ENCODE results near the gene CDH24. TPM values are rescaled to one million over a fixed set of nuclear protein-coding genes. Genes with fewer than 3 reads are reported as not detected.

Gene CDH24
- total and polyA plus RNA-seq, 12 donors, result 0.57 to 9.1 (median 1.6) TPM

DNA sequence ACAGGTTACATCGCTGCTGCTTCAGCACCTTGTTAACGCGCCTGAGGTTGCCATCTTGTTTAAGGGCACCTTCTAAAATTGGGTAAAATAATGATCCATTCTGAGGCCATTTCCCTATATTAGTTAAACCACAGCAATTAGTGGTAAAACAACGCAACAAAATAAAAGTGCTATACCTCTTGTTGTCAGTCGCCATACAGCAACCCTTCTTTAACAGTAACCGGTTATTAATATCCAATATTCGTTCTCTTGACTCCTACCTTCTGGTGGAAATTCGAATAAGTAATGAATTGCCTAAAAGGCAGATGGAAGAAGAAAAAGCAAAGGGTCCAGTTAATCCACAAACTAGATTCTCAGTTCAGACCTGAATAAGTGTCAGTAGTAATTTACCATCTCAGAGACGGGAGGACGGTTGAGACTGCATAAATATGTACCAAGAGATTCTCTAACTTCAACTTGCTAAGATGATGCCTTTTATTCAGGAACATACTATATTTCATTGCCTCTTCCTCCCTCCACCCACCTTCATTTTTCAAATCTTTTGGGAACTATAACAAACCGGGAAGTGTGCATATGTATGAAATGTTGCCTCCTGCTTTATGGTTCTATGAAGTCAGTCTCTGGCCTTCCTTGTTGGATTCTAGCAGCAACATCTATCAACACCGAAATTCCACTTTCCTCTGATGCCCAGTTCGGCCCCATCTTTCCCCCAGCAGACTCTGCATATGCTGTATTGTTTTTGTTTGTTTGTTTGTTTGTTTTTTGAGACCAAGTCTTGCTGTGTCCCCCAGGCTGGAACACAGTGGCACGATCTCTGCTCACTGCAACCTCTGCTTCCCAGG is 21.8 kb downstream of the CDH24 start:
- no peak for ATAC-seq
- H3K9me3 ChIP-seq, result no peaks in the 10 kb centered on the region
- peak overlapping the region in 9 of 10 donors; percentile 63 to 97 (median 83) for H3K4me3 ChIP-seq
- no peak for DNase-seq
- H3K27ac ChIP-seq, result peak overlapping the region; percentile 87 to 98 (median 94)
- intact Hi-C loops (cut with DNase I), result loop anchor here in 4 of 10 donors (2.0 kb wide), 1 partner anchor 29 kb away; no protein-coding TSS in a partner anchor
- H3K4me1 ChIP-seq, result peaks cover 0 to 24% (median 16%) of the 10 kb centered on the region in 9 donors
- TF ChIP-seq, protein P1, sequence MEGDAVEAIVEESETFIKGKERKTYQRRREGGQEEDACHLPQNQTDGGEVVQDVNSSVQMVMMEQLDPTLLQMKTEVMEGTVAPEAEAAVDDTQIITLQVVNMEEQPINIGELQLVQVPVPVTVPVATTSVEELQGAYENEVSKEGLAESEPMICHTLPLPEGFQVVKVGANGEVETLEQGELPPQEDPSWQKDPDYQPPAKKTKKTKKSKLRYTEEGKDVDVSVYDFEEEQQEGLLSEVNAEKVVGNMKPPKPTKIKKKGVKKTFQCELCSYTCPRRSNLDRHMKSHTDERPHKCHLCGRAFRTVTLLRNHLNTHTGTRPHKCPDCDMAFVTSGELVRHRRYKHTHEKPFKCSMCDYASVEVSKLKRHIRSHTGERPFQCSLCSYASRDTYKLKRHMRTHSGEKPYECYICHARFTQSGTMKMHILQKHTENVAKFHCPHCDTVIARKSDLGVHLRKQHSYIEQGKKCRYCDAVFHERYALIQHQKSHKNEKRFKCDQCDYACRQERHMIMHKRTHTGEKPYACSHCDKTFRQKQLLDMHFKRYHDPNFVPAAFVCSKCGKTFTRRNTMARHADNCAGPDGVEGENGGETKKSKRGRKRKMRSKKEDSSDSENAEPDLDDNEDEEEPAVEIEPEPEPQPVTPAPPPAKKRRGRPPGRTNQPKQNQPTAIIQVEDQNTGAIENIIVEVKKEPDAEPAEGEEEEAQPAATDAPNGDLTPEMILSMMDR (IDR thresholded peaks at IDR 0.05), result no peak
- peaks cover 0 to 31% (median 20%) of the 10 kb centered on the region in 9 donors for H3K36me3 ChIP-seq
- WGBS, 2 donors, result 64 to 66% methylated on average over 14 of the region's 14 CpGs
- no peaks in the 10 kb centered on the region for H3K27me3 ChIP-seq

DNA sequence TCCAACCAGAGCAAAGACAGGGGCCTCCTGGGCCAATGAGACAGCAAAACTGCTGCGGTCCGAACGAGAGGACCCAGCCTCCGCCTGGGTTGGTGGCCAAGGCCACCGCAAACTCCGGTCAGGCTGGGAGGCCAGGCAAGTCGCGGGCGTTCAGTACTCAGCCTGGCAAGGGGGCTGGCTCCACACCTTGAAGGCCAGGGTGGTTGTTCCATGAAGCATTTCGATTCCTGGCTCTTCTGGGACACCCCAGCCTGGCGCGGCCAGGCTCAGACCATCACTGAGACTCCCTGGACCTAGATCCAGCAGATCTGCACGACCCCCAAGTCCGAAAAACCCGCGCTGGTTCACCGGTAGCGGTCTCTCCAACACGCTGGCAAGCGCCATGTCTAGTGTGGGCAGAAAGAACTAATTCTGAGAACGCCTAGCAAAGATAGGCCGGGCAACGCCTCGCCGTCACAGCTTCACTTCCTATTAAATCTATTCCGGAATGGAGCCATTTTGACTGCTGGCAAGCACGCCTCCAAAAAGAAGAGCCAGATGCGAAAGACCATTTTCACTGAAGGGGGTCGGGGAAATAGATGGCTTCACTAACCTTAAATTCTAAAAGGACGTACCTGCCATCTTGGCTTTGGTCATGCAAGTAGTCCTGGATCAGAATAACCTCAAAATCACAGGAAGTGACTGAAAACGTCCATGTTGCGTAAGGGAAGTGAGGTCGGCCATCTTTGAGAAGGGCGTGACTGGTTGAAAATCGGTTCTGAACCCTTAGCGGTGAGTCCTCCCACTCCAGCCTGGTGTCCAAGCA is 22.6 kb downstream of the CDH24 start, which contains the start of gene PSMB5:
PSMB5 (minus strand) TSS at position 403 of the 805 bp plus-strand sequence; CDS start at position 384, 19 bp downstream.
- Histone ChIP-seq H3K4me1 (peaks cover 0 to 24% (median 16%) of the 10 kb centered on the region in 9 donors), H3K36me3 (peaks cover 0 to 38% (median 22%) of the 10 kb centered on the region in 9 donors), H3K9me3 (no peaks in the 10 kb centered on the region), H3K27me3 (no peaks in the 10 kb centered on the region), H3K4me3 (peak within 1 kb of the TSS; percentile 63 to 97 (median 82)), H3K27ac (peak within 1 kb of the TSS; percentile 87 to 98 (median 94))
- WGBS, 2 donors, result 0% methylated on average over 36 of the region's 36 CpGs
- intact Hi-C loops (cut with DNase I), result loop anchor here in 4 of 10 donors (2.0 kb wide), 1 partner anchor 28 kb away; no protein-coding TSS in a partner anchor
- DNase-seq, result peak; percentile 81 to 94
- TF ChIP-seq, protein P1 (IDR thresholded peaks at IDR 0.05), result peak in 1 of 9 donors; percentile 17
- peak; percentile 96 to 99 (median 98) for ATAC-seq

DNA sequence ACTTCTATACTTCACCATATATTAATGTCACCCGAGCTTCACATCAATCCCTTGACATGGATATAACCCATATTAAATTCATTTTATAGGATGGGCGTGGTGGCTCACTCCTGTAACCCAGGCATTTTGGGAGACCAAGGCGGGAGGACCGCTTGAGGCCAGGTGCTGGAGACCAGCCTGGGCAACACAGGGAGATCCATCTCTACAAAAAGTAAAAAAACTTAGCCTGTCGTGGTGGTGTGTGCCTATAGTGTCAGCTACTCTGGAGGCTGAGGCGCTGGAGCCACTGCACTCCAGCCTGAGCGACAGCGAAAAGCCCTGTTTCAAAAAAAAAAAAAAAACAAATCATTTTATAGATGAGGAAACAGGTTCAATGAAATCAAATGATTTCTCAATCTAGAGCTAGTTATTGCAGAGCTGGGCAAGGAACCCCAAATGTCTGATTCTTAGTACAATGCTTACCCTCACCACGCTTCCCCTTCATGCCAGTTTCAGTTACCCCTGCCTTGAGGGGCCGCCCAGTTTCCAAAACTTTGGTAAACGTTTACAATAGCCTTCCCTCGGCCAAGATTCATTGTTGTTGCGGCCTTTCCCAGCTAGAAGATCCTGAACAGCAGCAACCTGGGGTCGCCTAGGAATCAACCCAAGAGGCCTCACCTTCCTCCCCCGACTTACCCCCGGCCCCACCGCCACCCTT is 23.4 kb downstream of the CDH24 start:
- peak overlapping the region; percentile 63 to 97 (median 82) for H3K4me3 ChIP-seq
- WGBS, 2 donors, result 39 to 43% methylated on average over 17 of the region's 17 CpGs
- H3K4me1 ChIP-seq, result peaks cover 0 to 26% (median 16%) of the 10 kb centered on the region in 9 donors
- no peak for DNase-seq
- intact Hi-C loops (cut with DNase I), result loop anchor here in 4 of 10 donors (2.0 kb wide), 1 partner anchor 27 kb away; no protein-coding TSS in a partner anchor
- no peaks in the 10 kb centered on the region for H3K27me3 ChIP-seq
- H3K9me3 ChIP-seq, result no peaks in the 10 kb centered on the region
- TF ChIP-seq, protein P1 (IDR thresholded peaks at IDR 0.05), result no peak
- peaks cover 0 to 46% (median 22%) of the 10 kb centered on the region in 9 donors for H3K36me3 ChIP-seq
- ATAC-seq, result no peak
- H3K27ac ChIP-seq, result peak overlapping the region; percentile 87 to 98 (median 94)

All from heart right ventricle (tissue), 16 donors.